Dendritic cell treated with granulocyte-macrophage colony-stimulating factor and Interleukin-4, amounts not matched to agents 40 ng/mL and 50 ng/mL, for 4 days (primary cell): ENCODE results near the gene BRD3.

Experiments used
- H3K27ac Mint-ChIP-seq: one replicate; pipeline ENCODE4 v1.8.0; 2022; ENCODE audit warnings: mild to moderate bottlenecking, mixed read lengths
- H3K27me3 Mint-ChIP-seq: one replicate; pipeline ENCODE4 v1.8.0; 2022; ENCODE audit warnings: mild to moderate bottlenecking, mixed read lengths
- H3K36me3 Mint-ChIP-seq: one replicate; pipeline ENCODE4 v1.8.0; 2022; ENCODE audit warnings: low read depth, mixed read lengths
- H3K4me1 Mint-ChIP-seq: one replicate; pipeline ENCODE4 v1.8.0; 2022; ENCODE audit warnings: low read depth, mixed read lengths
- H3K4me3 Mint-ChIP-seq: one replicate; pipeline ENCODE4 v1.8.0; 2022; ENCODE audit warnings: mild to moderate bottlenecking, moderate library complexity, mixed read lengths
- H3K9me3 Mint-ChIP-seq: one replicate; pipeline ENCODE4 v1.8.0; 2022; ENCODE audit warnings: mixed read lengths
- intact Hi-C: fragments of 100-400 bp; cut with micrococcal nuclease; formaldehyde crosslinking; loops from one replicate; pipeline ENCODE4 v1.15.0; 2022

BRD3 gene

DNA sequence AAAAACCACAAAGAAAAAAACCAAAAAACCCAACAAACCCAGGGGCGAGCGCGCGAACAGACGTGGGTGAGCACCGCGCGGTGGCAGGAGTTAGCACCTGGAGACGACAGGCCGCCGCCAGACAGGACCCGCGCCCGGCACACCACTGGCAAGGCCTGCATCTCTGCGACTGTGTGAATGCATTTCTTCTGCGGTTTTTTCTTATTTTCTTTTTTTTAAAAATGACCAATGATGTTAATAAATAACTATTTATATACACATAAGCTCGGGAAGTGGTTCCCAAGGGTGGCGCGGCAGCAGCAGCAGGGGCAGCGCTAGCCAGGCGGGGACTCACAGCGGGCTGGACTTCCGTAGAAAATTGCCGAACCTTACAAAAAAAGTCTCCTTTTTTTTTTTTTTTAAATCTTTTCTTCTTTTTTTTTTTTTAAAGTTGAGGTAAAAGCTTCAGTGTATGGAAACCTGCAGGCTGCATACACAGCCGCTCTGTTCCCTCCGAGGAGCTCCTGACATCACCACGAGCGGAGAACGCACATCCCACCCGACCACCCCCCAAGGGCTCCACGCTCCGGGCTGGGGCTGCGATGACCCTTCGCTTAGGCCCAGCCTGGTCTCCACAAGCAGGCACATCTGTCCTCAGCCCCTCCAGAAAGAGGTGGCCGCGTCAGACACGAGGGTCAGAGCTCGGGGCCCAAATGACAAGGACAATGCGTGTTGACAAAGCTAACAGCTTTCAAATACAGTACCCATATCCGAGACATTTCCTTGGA, 35.2 kb downstream of the BRD3 start:
- Mint-ChIP-seq H3K4me1 (no peaks in the 10 kb centered on the region), H3K9me3 (no peaks in the 10 kb centered on the region), H3K27me3 (no peaks in the 10 kb centered on the region), H3K36me3 (peaks cover 81% of the 10 kb centered on the region), H3K27ac (no peak overlapping the region), H3K4me3 (no peak overlapping the region)
- intact Hi-C loops: no loop called here

DNA sequence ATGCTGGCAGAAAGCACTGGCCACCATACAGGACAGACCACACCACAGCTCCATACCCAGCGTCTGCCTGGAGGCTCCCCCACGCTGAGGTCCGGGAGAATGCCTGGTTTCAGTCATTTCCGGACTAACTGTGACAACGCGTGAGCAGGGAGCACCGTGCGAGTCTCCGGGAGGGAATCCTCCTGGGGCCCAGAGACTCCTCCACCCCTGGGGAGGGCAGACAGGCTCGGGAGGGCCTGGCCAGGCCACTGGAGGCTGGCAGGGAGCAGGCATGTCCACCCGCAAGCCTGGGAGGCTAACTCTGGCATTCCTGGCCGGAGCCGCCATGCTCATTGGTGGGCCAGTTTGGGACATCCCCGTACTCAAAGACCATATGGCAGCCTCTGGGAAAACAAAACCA, 36.0 kb downstream of the BRD3 start:
- no peak overlapping the region for H3K27ac Mint-ChIP-seq
- no peaks in the 10 kb centered on the region for H3K9me3 Mint-ChIP-seq
- H3K4me1 Mint-ChIP-seq: no peaks in the 10 kb centered on the region
- no peak overlapping the region for H3K4me3 Mint-ChIP-seq
- H3K27me3 Mint-ChIP-seq: no peaks in the 10 kb centered on the region
- peaks cover 77% of the 10 kb centered on the region for H3K36me3 Mint-ChIP-seq
- intact Hi-C loops: no loop called here

DNA sequence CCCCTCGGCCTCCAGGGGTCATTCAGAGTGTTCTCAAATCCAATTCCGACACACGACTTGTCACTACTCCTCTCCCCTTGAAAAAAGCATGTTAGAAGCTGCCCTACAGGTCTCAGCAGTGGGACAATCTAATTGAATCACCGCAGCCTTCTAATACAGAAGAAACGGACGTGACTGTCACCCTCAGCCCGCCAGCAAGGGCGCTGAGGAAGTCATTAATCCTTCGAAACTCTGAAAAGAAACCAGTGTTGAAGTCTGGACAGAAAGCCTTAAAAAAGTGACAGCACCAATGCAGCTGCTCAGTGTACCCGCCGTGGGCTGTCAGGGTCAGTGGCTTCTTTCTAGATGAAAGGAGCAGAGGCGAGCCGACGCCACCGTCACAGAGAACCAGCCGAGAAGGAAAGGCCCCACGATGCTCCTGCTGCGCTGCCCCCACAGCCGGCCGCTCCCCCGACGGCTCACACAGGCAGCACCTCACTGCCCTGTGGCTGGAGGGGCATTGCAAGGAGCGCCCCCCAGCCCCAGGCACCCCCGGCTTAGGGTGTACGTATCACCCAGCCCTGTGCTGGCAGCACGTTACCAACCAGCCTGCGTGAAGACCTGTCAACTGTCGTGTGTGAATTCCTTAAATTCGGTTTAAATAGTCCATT, 36.9 kb downstream of the BRD3 start:
- intact Hi-C loops: no loop called here
- Mint-ChIP-seq H3K9me3 (no peaks in the 10 kb centered on the region), H3K4me1 (peaks cover 6% of the 10 kb centered on the region), H3K27me3 (no peaks in the 10 kb centered on the region), H3K27ac (no peak overlapping the region), H3K4me3 (no peak overlapping the region), H3K36me3 (peaks cover 68% of the 10 kb centered on the region)

- intact Hi-C loops: no loop called here
Measured at GRCh38 chr9:134029248-134030226, 38.3 kb downstream of the BRD3 start.

GRCh38 chr9:134028575-134029247, 39.1 kb downstream of the BRD3 start:
- no peaks in the 10 kb centered on the region for H3K9me3 Mint-ChIP-seq
- H3K27ac Mint-ChIP-seq: no peak overlapping the region
- peaks cover 54% of the 10 kb centered on the region for H3K36me3 Mint-ChIP-seq
- no peaks in the 10 kb centered on the region for H3K27me3 Mint-ChIP-seq
- no peak overlapping the region for H3K4me3 Mint-ChIP-seq
- peaks cover 17% of the 10 kb centered on the region for H3K4me1 Mint-ChIP-seq
- intact Hi-C loops: no loop called here

More at GRCh38 chr9:134029248-134030226, 38.3 kb downstream of the BRD3 start:
- Mint-ChIP-seq H3K27me3 (no peaks in the 10 kb centered on the region), H3K9me3 (no peaks in the 10 kb centered on the region), H3K4me1 (peaks cover 12% of the 10 kb centered on the region), H3K36me3 (peaks cover 62% of the 10 kb centered on the region), H3K4me3 (no peak overlapping the region), H3K27ac (no peak overlapping the region)

GRCh38 chr9:134028076-134028475, 39.8 kb downstream of the BRD3 start:
- intact Hi-C loops: no loop called here
- Mint-ChIP-seq H3K27ac (no peak overlapping the region), H3K36me3 (peaks cover 48% of the 10 kb centered on the region), H3K27me3 (no peaks in the 10 kb centered on the region), H3K4me1 (peaks cover 17% of the 10 kb centered on the region), H3K9me3 (no peaks in the 10 kb centered on the region), H3K4me3 (no peak overlapping the region)

GRCh38 chr9:134027561-134027960, 40.3 kb downstream of the BRD3 start:
- Mint-ChIP-seq H3K4me3 (no peak overlapping the region), H3K4me1 (peaks cover 17% of the 10 kb centered on the region), H3K9me3 (no peaks in the 10 kb centered on the region), H3K27me3 (no peaks in the 10 kb centered on the region), H3K27ac (no peak overlapping the region), H3K36me3 (peaks cover 42% of the 10 kb centered on the region)
- intact Hi-C loops: no loop called here

DNA sequence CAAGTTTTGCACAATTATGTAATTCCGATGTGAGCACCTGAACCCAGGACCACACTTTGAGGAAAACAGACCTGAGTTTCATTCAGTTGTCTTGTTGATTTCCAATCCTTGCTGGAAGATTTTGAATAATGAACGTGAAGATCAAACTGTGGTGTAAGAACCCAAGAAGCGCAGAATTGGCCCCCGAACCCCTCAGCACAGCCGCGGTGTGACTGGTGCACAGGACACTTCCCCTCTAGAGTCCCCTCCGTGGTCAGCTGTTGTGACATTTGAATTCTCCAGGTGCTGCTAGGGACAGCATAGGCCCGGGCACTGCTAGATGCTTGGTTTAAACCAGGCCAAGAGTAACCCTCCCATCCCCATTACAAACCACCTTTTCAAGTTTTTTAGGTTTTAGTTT, 40.8 kb downstream of the BRD3 start:
- intact Hi-C loops: no loop called here
- Mint-ChIP-seq H3K36me3 (peaks cover 37% of the 10 kb centered on the region), H3K9me3 (no peaks in the 10 kb centered on the region), H3K4me3 (no peak overlapping the region), H3K4me1 (peaks cover 17% of the 10 kb centered on the region), H3K27me3 (no peaks in the 10 kb centered on the region), H3K27ac (no peak overlapping the region)

- peaks cover 17% of the 10 kb centered on the region for H3K4me1 Mint-ChIP-seq
- no peak overlapping the region for H3K27ac Mint-ChIP-seq
- H3K27me3 Mint-ChIP-seq: no peaks in the 10 kb centered on the region
- peaks cover 33% of the 10 kb centered on the region for H3K36me3 Mint-ChIP-seq
- H3K9me3 Mint-ChIP-seq: no peaks in the 10 kb centered on the region
- no peak overlapping the region for H3K4me3 Mint-ChIP-seq
- intact Hi-C loops: no loop called here
Measured at GRCh38 chr9:134026581-134026980, 41.2 kb downstream of the BRD3 start.

DNA sequence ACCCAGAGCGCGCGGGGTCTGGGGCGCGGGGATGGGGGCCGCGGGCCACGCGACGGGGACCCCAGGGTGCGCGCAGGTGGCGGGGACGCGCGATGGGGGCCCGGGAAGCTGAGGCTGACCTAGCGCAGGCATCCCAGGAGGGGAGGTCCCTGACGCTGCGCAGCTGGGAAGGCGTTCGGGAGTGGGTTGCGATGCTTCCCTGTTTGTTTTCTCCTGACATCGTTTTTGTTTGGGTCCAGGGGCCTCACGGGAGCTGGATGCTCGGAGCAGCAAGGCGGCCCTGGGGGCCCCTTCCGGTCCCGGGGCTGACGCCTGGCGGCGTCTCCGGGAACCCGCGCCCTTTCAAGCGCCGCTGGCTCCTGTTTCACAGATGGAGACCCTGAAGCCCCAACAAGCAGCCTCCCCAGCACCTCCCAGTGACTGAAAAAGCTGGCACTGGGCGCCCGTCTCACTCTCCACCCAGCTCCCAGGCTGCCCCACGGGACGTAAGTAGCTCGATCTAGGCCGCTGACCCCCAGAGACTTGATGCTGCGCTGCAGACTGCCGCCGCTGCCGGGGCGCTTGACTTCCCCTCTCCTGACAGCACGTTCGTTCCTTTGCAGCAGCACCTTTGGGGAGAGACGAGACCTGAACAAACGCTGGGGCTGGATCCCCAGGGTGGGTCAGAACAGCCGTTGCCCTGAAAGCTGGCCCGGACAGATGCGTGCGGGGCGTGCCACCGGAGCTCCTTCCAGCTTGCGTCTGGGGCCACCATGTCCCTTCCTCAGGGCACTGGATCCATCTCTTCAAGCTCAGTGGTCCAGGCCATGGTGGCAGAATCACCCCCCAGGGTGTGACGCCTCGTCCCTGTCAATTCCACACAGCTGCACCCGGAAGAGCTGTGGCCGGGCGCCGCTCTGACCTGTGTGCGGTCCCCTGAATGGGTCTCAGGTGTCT, 42.0 kb downstream of the BRD3 start:
- Mint-ChIP-seq H3K27me3 (no peaks in the 10 kb centered on the region), H3K4me3 (peak overlapping the region; percentile 78)
- intact Hi-C loops: loop anchor here (2.0 kb wide), 1 partner anchor 43 kb away; the partner anchor contains the start of gene BRD3

DNA sequence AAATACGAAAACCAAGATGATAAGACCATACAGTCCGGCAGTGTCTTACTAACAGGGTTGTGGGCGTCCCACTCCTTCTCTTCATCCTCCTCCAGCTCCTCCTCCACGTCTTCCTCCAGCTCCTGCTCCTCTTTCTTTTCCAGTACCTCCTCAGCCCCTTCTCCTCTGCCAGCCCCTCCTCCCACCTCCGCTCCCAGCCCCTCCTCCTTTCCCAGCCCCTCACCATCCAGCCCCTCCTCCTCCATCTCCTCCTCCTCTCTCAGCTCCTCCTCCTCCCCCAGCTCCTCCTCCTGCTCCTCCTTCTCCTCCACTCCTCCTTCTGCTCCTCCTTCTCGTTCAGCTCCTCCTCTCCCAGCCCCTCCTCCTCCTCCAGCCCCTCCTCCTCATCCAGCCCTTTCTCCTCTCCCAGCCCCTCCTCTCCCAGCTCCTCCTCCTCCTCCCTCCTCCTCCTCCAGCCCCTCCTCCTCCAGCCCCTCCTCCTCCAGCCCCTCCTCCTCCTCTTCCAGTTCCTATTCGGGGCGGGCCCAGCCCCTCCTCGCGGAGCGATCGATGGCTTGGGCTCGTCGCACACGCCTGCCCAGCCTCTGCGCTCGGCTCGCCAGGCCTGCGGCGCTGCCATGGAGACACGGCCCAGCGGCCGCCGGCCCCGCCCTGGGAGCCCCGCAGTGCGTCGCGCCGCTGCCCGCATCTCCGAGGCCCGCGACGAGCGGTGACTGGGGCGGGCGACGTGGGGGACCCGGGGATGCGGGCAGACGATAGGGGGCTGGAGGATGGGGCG, 42.8 kb downstream of the BRD3 start, which contains the start of gene BRD3OS:
Gene BRD3OS (plus strand): TSS at position 654 of the 778 bp plus-strand sequence. CDS start 1,267 bp downstream, outside the sequence.
- H3K4me1 Mint-ChIP-seq: peaks cover 17% of the 10 kb centered on the region
- H3K36me3 Mint-ChIP-seq: peaks cover 20% of the 10 kb centered on the region
- peak within 1 kb of the TSS; percentile 78 for H3K4me3 Mint-ChIP-seq
- peak within 1 kb of the TSS; percentile 69 for H3K27ac Mint-ChIP-seq
- H3K27me3 Mint-ChIP-seq: no peaks in the 10 kb centered on the region
- intact Hi-C loops: loop anchor here (2.0 kb wide), 1 partner anchor 44 kb away; the partner anchor contains the start of gene BRD3
- no peaks in the 10 kb centered on the region for H3K9me3 Mint-ChIP-seq

More for the DNA sequence above, 42.0 kb downstream of the BRD3 start:
- peaks cover 26% of the 10 kb centered on the region for H3K36me3 Mint-ChIP-seq
- peaks cover 17% of the 10 kb centered on the region for H3K4me1 Mint-ChIP-seq
- H3K27ac Mint-ChIP-seq: peak overlapping the region; percentile 69
- H3K9me3 Mint-ChIP-seq: no peaks in the 10 kb centered on the region
